Effector memory CD4-positive, alpha-beta T cell (primary cell): Measurements from ENCODE around the gene ARHGAP15.
A peak's percentile ranks its signal among the peaks of the same experiment; 100 is the strongest.

Experiments used
- DNase-seq, 3 donors: peaks; one replicate each; pipeline ENCODE4 v3.0.0-alpha.2; 2020
- H3K27ac ChIP-seq: 2 replicates; pipeline ENCODE4 v1.7.0; 2013; ENCODE audit warnings: mild to moderate bottlenecking, low read length, moderate library complexity; ENCODE audit not compliant: insufficient read depth, poor library complexity, severe bottlenecking
- H3K27me3 ChIP-seq: replicated peaks from 2 replicates; pipeline ENCODE4 v1.7.0; 2013; ENCODE audit warnings: mild to moderate bottlenecking, low read length; ENCODE audit not compliant: insufficient read depth, control insufficient read depth, poor library complexity, severe bottlenecking
- H3K36me3 ChIP-seq: 2 replicates; pipeline ENCODE4 v1.7.0; 2013; ENCODE audit warnings: mild to moderate bottlenecking, low read length, moderate library complexity; ENCODE audit not compliant: control insufficient read depth, insufficient read depth
- H3K4me1 ChIP-seq: 2 replicates; pipeline ENCODE4 v1.7.0; 2013; ENCODE audit warnings: low read length, mild to moderate bottlenecking; ENCODE audit not compliant: control insufficient read depth, insufficient read depth, poor library complexity, severe bottlenecking
- H3K4me3 ChIP-seq: 2 replicates; pipeline ENCODE4 v1.7.0; 2013; ENCODE audit warnings: low read length, low read depth, mild to moderate bottlenecking; ENCODE audit not compliant: insufficient read depth, poor library complexity, severe bottlenecking
- H3K9me3 ChIP-seq: 2 replicates; pipeline ENCODE4 v1.7.0; 2013; ENCODE audit warnings: mild to moderate bottlenecking, low read length, moderate library complexity; ENCODE audit not compliant: control insufficient read depth

Gene ARHGAP15

DNA sequence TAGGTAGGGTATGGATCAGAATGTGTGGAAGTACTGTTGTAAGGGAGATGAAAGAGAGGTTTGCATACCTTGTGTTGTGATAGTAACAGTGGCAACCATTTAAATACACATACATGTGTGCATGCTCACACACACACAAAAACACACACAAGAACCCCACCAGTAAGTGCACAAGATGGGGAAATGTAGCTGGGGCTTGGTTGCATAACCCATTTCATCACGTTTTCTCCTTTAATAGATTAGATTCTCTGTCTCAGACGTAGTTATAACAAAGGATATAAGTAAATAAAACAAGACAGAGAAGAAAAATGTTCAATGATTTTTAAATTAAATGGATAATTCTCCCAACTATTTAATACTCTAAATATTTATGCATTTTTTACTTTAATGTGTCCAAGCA, 13.4 kb downstream of the ARHGAP15 start:
- peaks cover 38% of the 10 kb centered on the region for H3K4me1 ChIP-seq
- no peaks in the 10 kb centered on the region for H3K9me3 ChIP-seq
- H3K4me3 ChIP-seq = no peak overlapping the region
- no peak overlapping the region for H3K27ac ChIP-seq
- no peak for DNase-seq
- H3K36me3 ChIP-seq = no peaks in the 10 kb centered on the region
- H3K27me3 ChIP-seq = no peaks in the 10 kb centered on the region

GRCh38 chr2:143144813-143145455, 15.7 kb downstream of the ARHGAP15 start:
- no peak overlapping the region for H3K4me3 ChIP-seq
- H3K9me3 ChIP-seq = no peaks in the 10 kb centered on the region
- no peaks in the 10 kb centered on the region for H3K27me3 ChIP-seq
- H3K27ac ChIP-seq = no peak overlapping the region
- H3K36me3 ChIP-seq = no peaks in the 10 kb centered on the region
- no peak for DNase-seq
- peaks cover 45% of the 10 kb centered on the region for H3K4me1 ChIP-seq

GRCh38 chr2:143146366-143146765, 17.1 kb downstream of the ARHGAP15 start:
- no peaks in the 10 kb centered on the region for H3K9me3 ChIP-seq
- peaks cover 42% of the 10 kb centered on the region for H3K4me1 ChIP-seq
- H3K27ac ChIP-seq = no peak overlapping the region
- DNase-seq = no peak
- no peak overlapping the region for H3K4me3 ChIP-seq
- no peaks in the 10 kb centered on the region for H3K27me3 ChIP-seq
- H3K36me3 ChIP-seq = no peaks in the 10 kb centered on the region

DNA sequence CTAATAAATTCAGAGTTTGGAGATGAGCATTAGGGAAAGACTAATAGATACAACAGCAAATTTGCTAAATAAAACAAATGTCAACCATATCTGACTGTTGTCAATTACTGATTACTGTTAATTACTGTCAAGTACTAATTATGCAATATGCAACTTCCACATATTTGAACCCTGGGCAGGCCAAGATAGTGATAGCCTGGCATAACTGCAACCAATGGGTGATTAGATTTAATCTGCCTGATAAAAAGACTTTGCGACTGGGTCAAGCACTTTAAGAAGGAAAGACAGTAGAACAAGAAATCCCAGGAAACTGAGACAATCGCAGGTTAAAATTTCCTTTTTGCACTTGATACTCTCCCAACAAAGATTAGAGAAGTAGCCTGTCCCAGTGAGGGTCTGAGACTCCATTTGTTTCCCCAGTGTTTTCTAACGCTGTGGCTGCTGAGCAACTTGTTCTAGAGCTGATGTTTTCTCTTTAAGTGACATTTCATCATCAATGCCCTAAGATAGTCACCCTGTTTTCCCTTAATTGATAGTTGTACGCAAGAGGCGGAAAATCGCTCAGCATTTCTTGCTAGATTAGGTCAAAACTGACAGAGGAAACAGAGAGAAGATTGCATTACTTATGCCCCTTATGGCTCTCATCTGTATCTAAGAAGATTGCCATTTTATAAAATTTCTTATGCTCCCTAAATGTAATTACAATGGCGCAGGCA, 17.8 kb downstream of the ARHGAP15 start:
- DNase-seq = no peak
- H3K9me3 ChIP-seq = no peaks in the 10 kb centered on the region
- no peak overlapping the region for H3K27ac ChIP-seq
- no peaks in the 10 kb centered on the region for H3K27me3 ChIP-seq
- no peak overlapping the region for H3K4me3 ChIP-seq
- H3K36me3 ChIP-seq = no peaks in the 10 kb centered on the region
- peaks cover 44% of the 10 kb centered on the region for H3K4me1 ChIP-seq

DNA sequence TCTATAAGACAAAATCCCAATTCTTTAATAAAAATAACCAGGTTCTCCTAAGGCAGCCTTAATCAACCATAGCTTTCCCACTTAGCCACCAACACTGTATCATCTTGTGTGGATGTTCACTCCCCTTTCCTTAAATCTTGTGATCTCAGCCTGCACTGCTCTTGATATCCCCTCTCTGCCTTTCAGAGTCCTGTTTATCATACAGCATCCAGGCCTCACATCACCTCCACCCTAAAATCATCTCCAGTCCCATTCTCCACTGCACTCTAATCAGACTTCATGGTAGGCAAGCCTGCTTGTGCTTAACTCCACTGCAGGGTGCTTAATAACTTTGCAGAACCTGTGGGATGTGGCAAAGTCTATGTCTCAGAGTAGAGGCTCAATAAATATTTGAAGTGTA, 18.8 kb downstream of the ARHGAP15 start:
- no peak overlapping the region for H3K4me3 ChIP-seq
- no peaks in the 10 kb centered on the region for H3K36me3 ChIP-seq
- H3K9me3 ChIP-seq = no peaks in the 10 kb centered on the region
- H3K27ac ChIP-seq = no peak overlapping the region
- no peak for DNase-seq
- no peaks in the 10 kb centered on the region for H3K27me3 ChIP-seq
- H3K4me1 ChIP-seq = peaks cover 52% of the 10 kb centered on the region

GRCh38 chr2:143148757-143149156, 19.5 kb downstream of the ARHGAP15 start:
- peaks cover 53% of the 10 kb centered on the region for H3K4me1 ChIP-seq
- DNase-seq = no peak
- no peak overlapping the region for H3K4me3 ChIP-seq
- H3K9me3 ChIP-seq = no peaks in the 10 kb centered on the region
- no peaks in the 10 kb centered on the region for H3K36me3 ChIP-seq
- no peaks in the 10 kb centered on the region for H3K27me3 ChIP-seq
- no peak overlapping the region for H3K27ac ChIP-seq

DNA sequence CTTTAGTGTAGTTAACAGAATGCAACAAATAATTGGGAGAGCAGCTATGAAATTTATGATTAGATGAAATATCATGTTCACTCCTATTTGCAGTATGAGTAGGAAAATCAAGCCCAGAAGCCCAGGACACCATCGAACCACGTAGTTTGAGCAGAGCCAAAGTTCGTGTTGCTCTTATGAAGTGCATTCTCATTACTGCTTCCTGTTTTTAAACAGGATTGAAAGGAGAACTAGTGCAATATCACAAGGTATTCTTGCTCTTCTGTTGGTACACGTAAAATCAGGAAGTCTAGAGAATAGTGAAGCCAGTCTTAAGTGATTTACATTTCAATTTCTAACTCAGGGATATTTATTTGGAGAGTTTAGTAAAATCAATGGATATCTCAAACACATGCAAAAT, 21.1 kb downstream of the ARHGAP15 start:
- H3K27me3 ChIP-seq = no peaks in the 10 kb centered on the region
- no peaks in the 10 kb centered on the region for H3K36me3 ChIP-seq
- H3K4me3 ChIP-seq = no peak overlapping the region
- no peak for DNase-seq
- H3K27ac ChIP-seq = peak overlapping the region; percentile 3
- H3K9me3 ChIP-seq = no peaks in the 10 kb centered on the region
- peaks cover 53% of the 10 kb centered on the region for H3K4me1 ChIP-seq

GRCh38 chr2:143151111-143151752, 22.0 kb downstream of the ARHGAP15 start:
- DNase-seq = no peak
- Histone ChIP-seq H3K27me3 (no peaks in the 10 kb centered on the region), H3K27ac (peak overlapping the region; percentile 27), H3K36me3 (no peaks in the 10 kb centered on the region), H3K9me3 (no peaks in the 10 kb centered on the region), H3K4me1 (peaks cover 51% of the 10 kb centered on the region), H3K4me3 (peak overlapping the region; percentile 0)

- DNase-seq = no peak
- Histone ChIP-seq H3K27ac (no peak overlapping the region), H3K9me3 (no peaks in the 10 kb centered on the region), H3K27me3 (no peaks in the 10 kb centered on the region), H3K4me3 (no peak overlapping the region), H3K36me3 (no peaks in the 10 kb centered on the region), H3K4me1 (peaks cover 41% of the 10 kb centered on the region)
These were observed 23.0 kb downstream of the ARHGAP15 start for GRCh38 chr2:143152219-143152618.

DNA sequence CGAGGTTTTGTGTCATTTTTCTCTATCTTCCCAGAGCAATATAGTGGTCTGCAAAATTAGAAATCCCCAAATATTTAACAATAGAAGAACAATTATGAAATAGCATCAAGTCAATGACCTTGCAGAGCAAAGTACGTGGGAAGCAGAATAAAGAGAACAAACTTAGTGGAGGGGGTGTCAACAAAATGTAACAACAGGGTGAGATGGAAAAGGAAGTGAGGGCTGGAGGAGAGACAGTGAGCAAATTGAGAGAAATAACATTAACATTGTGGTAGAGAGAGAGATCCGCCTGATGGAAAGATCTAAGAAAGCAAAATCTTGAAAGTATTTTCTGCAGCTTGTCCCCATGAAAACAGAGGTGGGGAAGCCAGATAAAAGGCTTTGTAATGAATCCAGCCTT, 23.4 kb downstream of the ARHGAP15 start:
- Histone ChIP-seq H3K9me3 (no peaks in the 10 kb centered on the region), H3K4me1 (peaks cover 37% of the 10 kb centered on the region), H3K36me3 (no peaks in the 10 kb centered on the region), H3K27me3 (no peaks in the 10 kb centered on the region), H3K4me3 (no peak overlapping the region), H3K27ac (no peak overlapping the region)
- DNase-seq = no peak
